GM19238 (cell line): ENCODE measurements around the gene NEFH.
"Not testable (repeated sequence)": the region's sequence is repeated elsewhere in the genome, so short reads cannot be mapped to it uniquely, and the experiment has no call there.

Experiments
- DNase-seq: peaks from one replicate; pipeline ENCODE4 v3.0.0; 2011; ENCODE audit warnings: low spot score; ENCODE audit not compliant: insufficient read length

The NEFH gene

GRCh38 chr22:29464581-29464980 is 15.4 kb upstream of the NEFH start:
- DNase-seq, result no peak

GRCh38 chr22:29469755-29470154 is 10.3 kb upstream of the NEFH start:
- DNase-seq, result no peak

GRCh38 chr22:29470159-29470855 is 9.7 kb upstream of the NEFH start:
- peak; percentile 74 for DNase-seq

GRCh38 chr22:29473001-29473400 is 7.0 kb upstream of the NEFH start:
- no peak for DNase-seq

- peak; percentile 64 for DNase-seq
These were observed 4.5 kb upstream of the NEFH start for GRCh38 chr22:29475550-29475949.

GRCh38 chr22:29476116-29476515 is 3.9 kb upstream of the NEFH start:
- DNase-seq, result no peak

- no peak for DNase-seq
These were observed 2.2 kb upstream of the NEFH start for GRCh38 chr22:29477723-29478318.

GRCh38 chr22:29478326-29479276 is 1.4 kb upstream of the NEFH start:
- DNase-seq, result no peak

GRCh38 chr22:29480262-29480511 is 169 bp downstream of the NEFH start:
- DNase-seq, result no peak

- DNase-seq, result no peak
These were observed 670 bp downstream of the NEFH start for GRCh38 chr22:29480512-29481264.

GRCh38 chr22:29481265-29482000 is 1.4 kb downstream of the NEFH start:
- DNase-seq, result no peak

- DNase-seq, result no peak
These were observed 2.2 kb downstream of the NEFH start for GRCh38 chr22:29482253-29482652.

GRCh38 chr22:29482726-29483125 is 2.7 kb downstream of the NEFH start:
- no peak for DNase-seq

GRCh38 chr22:29483254-29483653 is 3.2 kb downstream of the NEFH start:
- no peak for DNase-seq

- no peak for DNase-seq
These were observed 4.6 kb downstream of the NEFH start for GRCh38 chr22:29484642-29485041.

- DNase-seq, result no peak
These were observed 5.4 kb downstream of the NEFH start for GRCh38 chr22:29485448-29485847.

GRCh38 chr22:29487426-29487986 is 7.5 kb downstream of the NEFH start:
- DNase-seq, result no peak

- DNase-seq, result not testable (repeated sequence)
These were observed 9.2 kb downstream of the NEFH start for GRCh38 chr22:29489127-29489780.

GRCh38 chr22:29491012-29491411 is 11.0 kb downstream of the NEFH start:
- DNase-seq, result no peak

- DNase-seq, result no peak
These were observed 13.6 kb downstream of the NEFH start for GRCh38 chr22:29493636-29494035.
